Esophagus muscularis mucosa (tissue), 4 donors: ENCODE measurements around the gene MARCHF7. TPM values are rescaled to one million over a fixed set of nuclear protein-coding genes. Genes with fewer than 3 reads are reported as not detected.
"Not testable (repeated sequence)": the region's sequence is repeated elsewhere in the genome, so short reads cannot be mapped to it uniquely, and the experiment has no call there.

ENCODE experiments used
- DNase-seq: peaks from one replicate; pipeline ENCODE4 v3.0.0-alpha.2; 2017; ENCODE audit errors: extremely low spot score
- H3K27ac ChIP-seq, 4 donors: fragments of 200-600 bp; sonication (generic); replicated peaks in 1 of 4; 1 replicate in 3 of 4; 2 replicates in 1 of 4; pipeline ENCODE4 v1.5.1; 2016 to 2019; ENCODE audit warnings: mild to moderate bottlenecking in 1 of 4
- H3K27me3 ChIP-seq, 4 donors: fragments of 200-600 bp; sonication (generic); one replicate each; pipeline versions ENCODE4 v1.5.1 to v1.6.0; 2016 to 2019
- H3K36me3 ChIP-seq, 4 donors: fragments of 200-600 bp; sonication (generic); one replicate each; pipeline ENCODE4 v1.5.1; 2016 to 2019
- H3K4me1 ChIP-seq, 4 donors: fragments of 200-600 bp; sonication (generic); one replicate each; pipeline ENCODE4 v1.5.1; 2016 to 2019
- H3K4me3 ChIP-seq, 4 donors: fragments of 200-600 bp; sonication (generic); 1 replicate in 2 of 4; 2 replicates in 2 of 4; pipeline ENCODE4 v1.5.1; 2016 to 2019; ENCODE audit warnings: mild to moderate bottlenecking in 4 of 4, moderate library complexity in 1 of 4
- H3K9me3 ChIP-seq, 4 donors: fragments of 200-600 bp; sonication (generic); 1 replicate in 3 of 4; 2 replicates in 1 of 4; pipeline ENCODE4 v1.5.1; 2016 to 2019
- EP300 ChIP-seq: sonication (generic); formaldehyde crosslinking; IDR thresholded peaks from one replicate; pipeline ENCODE4 v1.6.1; 2017; ENCODE audit warnings: antibody characterized with exemption
- POLR2A ChIP-seq: fragments of 450-650 bp; IDR thresholded peaks from one replicate; pipeline ENCODE4 v1.6.1; 2017; ENCODE audit warnings: antibody characterized with exemption, moderate library complexity, mild to moderate bottlenecking, low read depth
- POLR2AphosphoS5 ChIP-seq, 2 donors: sonication (generic); formaldehyde crosslinking; IDR thresholded peaks; one replicate each; pipeline ENCODE4 v1.6.1; 2017; ENCODE audit warnings: antibody characterized with exemption in 2 of 2
- WGBS: methylation state at CpG from one replicate; pipeline ENCODE4 v1.1.5; 2018; 5-methylcytosine and 5-hydroxymethylcytosine counted together
- intact Hi-C: fragments of 100-400 bp; cut with DNase I; formaldehyde crosslinking; loops from one replicate; pipeline ENCODE4 v1.15.1; 2023
- total RNA-seq, 4 donors: library from RNA; depleted of rRNA; stranded (reverse); fragments of >200 nt; gene quantifications; one replicate each; pipeline versions ENCODE4 v1.1.0 to v1.2.1, GENCODE V29; 2016
- TF ChIP-seq, protein P1 (sequence below), 3 experiments: fragments of 200-600 bp in 2 of 3; fragments of 450-650 bp in 1 of 3; sonication (generic) in 2 of 3; IDR thresholded peaks; one replicate each; pipeline ENCODE4 v1.5.1; 2017 to 2019; ENCODE audit warnings: antibody characterized with exemption in 3 of 3, mild to moderate bottlenecking in 2 of 3, moderate library complexity in 1 of 3

The MARCHF7 gene
- total RNA-seq, 4 donors from 2014 or later: 60.1 to 101 (median 89.4) TPM

DNA sequence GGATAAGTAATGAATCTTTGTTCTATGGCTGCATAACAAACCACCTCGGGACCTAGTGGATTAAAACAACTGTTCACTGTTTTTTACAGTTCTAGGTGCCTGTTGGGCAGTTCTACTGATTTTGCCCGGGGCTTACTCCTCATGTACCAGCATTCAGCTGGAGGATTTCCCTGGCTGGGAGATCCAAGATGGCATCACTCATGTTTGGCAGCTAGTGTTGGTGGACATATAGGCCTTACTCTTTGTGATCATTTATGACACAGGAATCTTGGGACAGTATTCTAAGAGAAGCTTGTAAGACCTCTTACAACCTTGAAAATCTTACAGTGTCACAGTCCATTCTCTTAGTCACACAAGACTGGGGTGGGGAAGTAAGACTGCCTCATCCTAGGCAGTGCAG lies 4.6 kb downstream of the MARCHF7 start:
- Histone ChIP-seq H3K27ac (no peak overlapping the region), H3K27me3 (no peaks in the 10 kb centered on the region), H3K4me1 (peaks cover 68 to 80% (median 78%) of the 10 kb centered on the region in 4 donors), H3K4me3 (no peak overlapping the region), H3K9me3 (no peaks in the 10 kb centered on the region), H3K36me3 (peaks cover 8 to 46% (median 34%) of the 10 kb centered on the region in 4 donors)
- WGBS: 92% methylated on average over 2 of the region's 2 CpGs
- intact Hi-C loops: no loop called here
- no peak for DNase-seq
- TF ChIP-seq POLR2AphosphoS5 (IDR thresholded peaks at IDR 0.05): no peak
- TF ChIP-seq, protein P1, sequence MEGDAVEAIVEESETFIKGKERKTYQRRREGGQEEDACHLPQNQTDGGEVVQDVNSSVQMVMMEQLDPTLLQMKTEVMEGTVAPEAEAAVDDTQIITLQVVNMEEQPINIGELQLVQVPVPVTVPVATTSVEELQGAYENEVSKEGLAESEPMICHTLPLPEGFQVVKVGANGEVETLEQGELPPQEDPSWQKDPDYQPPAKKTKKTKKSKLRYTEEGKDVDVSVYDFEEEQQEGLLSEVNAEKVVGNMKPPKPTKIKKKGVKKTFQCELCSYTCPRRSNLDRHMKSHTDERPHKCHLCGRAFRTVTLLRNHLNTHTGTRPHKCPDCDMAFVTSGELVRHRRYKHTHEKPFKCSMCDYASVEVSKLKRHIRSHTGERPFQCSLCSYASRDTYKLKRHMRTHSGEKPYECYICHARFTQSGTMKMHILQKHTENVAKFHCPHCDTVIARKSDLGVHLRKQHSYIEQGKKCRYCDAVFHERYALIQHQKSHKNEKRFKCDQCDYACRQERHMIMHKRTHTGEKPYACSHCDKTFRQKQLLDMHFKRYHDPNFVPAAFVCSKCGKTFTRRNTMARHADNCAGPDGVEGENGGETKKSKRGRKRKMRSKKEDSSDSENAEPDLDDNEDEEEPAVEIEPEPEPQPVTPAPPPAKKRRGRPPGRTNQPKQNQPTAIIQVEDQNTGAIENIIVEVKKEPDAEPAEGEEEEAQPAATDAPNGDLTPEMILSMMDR (IDR thresholded peaks at IDR 0.05): no peak

DNA sequence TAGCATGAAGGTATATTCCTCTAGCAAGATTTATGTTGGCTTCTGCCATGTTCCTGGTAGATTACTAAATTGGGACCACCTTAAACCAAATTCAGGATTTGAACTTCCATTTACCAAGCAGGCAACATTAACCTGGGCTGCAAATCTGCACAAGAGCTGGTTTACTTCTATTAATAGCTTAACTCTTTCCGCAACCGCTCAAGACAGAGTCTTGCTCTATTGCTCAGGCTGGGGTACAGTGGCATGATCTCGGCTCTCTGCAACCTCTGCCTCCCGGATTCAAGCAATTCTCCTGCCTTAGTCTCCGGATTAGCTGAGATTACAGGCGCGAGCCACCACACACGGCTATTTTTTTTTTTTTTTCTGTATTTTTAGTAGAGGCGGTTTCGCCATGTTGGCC lies 8.4 kb downstream of the MARCHF7 start:
- no peaks in the 10 kb centered on the region for H3K27me3 ChIP-seq
- 94% methylated on average over 10 of the region's 10 CpGs for WGBS
- TF ChIP-seq EP300 (no peak), POLR2AphosphoS5 (IDR thresholded peaks at IDR 0.05) (no peak), POLR2A (no peak)
- TF ChIP-seq, protein P1 (IDR thresholded peaks at IDR 0.05): no peak
- intact Hi-C loops: no loop called here
- no peak overlapping the region for H3K4me3 ChIP-seq
- no peaks in the 10 kb centered on the region for H3K9me3 ChIP-seq
- H3K27ac ChIP-seq: no peak overlapping the region
- peaks cover 8 to 39% (median 32%) of the 10 kb centered on the region in 4 donors for H3K36me3 ChIP-seq
- peaks cover 71 to 82% (median 74%) of the 10 kb centered on the region in 4 donors for H3K4me1 ChIP-seq
- no peak for DNase-seq

DNA sequence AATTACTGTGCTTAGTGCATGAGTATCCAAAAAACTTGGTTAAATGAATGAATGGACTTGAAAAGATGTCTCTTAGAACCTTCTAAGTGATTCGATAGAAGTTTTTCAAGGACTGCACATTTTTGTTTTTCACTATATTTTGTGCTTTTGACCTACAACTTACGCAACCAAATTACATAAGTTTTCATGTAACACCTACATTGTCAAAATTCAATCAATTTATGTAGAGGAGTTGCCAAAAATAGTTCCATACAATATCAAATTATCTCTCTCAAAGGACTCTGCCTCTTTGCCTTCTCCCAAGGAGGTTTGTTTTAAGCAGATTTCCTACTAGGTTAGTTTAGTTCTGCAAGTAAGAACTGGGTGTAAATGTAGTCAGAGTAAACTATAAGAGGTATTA lies 10.3 kb downstream of the MARCHF7 start:
- H3K27ac ChIP-seq: no peak overlapping the region
- peaks cover 53 to 66% (median 60%) of the 10 kb centered on the region in 4 donors for H3K4me1 ChIP-seq
- intact Hi-C loops: no loop called here
- no peak for DNase-seq
- 93% methylated on average over 2 of the region's 2 CpGs for WGBS
- H3K27me3 ChIP-seq: no peaks in the 10 kb centered on the region
- H3K36me3 ChIP-seq: peaks cover 8 to 20% (median 17%) of the 10 kb centered on the region in 4 donors
- no peak overlapping the region for H3K4me3 ChIP-seq
- no peaks in the 10 kb centered on the region for H3K9me3 ChIP-seq
- TF ChIP-seq POLR2A: no peak
- no peak for TF ChIP-seq POLR2AphosphoS5 (IDR thresholded peaks at IDR 0.05)
- TF ChIP-seq, protein P1 (IDR thresholded peaks at IDR 0.05): no peak
- no peak for TF ChIP-seq EP300

DNA sequence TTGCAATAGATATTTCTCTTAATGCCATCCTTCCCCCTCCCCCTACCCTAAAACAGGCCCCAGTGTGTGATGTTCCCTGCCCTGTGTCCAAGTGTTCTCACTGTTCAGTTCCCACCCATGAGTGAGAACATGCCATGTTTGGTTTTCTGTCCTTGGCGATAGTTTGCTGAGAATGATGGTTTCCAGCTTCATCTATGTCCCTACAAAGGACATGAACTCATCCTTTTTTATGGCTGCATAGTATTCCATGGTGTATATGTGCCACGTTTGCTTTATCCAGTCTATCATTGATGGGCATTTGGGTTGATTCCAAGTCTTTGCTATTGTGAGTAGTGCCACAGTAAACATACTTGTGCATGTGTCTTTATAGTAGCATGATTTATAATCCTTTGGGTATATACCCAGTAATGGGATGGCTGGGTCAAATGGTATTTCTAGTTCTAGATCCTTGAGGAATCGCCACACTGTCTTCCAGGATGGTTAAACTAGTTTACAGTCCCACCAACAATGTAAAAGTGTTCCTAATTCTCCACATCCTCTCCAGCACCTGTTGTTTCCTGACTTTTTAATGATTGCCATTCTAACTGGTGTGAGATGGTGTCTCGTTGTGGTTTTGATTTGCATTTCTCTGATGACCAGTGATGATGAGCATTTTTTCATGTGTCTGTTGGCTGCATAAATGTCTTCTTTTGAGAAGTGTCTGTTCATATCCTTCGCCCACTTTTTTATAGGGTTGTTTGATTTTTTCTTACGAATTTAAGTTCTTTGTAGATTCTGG lies 12.7 kb downstream of the MARCHF7 start:
- H3K27me3 ChIP-seq, H3K27ac ChIP-seq, H3K4me3 ChIP-seq, intact Hi-C loops, H3K9me3 ChIP-seq, DNase-seq: not testable (repeated sequence)
- 97% methylated on average over 5 of the region's 6 CpGs for WGBS
- Histone ChIP-seq H3K4me1 (peaks cover 31 to 58% (median 50%) of the 10 kb centered on the region in 4 donors), H3K36me3 (peaks cover 4 to 17% (median 16%) of the 10 kb centered on the region in 4 donors)

DNA sequence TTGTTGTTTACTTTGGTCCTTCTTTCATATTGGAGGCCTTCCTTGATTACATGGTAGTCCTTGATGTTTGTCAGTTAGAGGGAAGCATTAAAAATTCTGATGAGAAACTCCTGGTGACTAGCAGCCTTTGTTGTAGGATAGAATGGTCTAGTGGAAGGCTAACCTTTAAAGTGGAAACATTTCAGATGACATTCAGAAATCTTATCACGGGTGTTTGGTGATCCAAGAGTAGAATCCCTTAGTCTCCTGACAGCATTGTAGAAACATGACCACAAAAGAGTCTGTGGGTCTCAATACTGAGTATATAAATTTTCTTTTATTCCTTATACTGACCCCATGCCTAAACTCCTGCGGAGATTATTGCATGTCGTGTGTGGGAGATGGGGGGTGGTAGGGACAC lies 13.4 kb downstream of the MARCHF7 start:
- H3K4me3 ChIP-seq: no peak overlapping the region
- WGBS: 93% methylated on average over 3 of the region's 3 CpGs

More for the DNA sequence above, 13.4 kb downstream of the MARCHF7 start:
- no peak for DNase-seq
- intact Hi-C loops: no loop called here
- TF ChIP-seq EP300: no peak
- TF ChIP-seq POLR2A: no peak
- TF ChIP-seq, protein P1 (IDR thresholded peaks at IDR 0.05): no peak
- TF ChIP-seq POLR2AphosphoS5 (IDR thresholded peaks at IDR 0.05): no peak
- Histone ChIP-seq H3K36me3 (peaks cover 0 to 18% (median 14%) of the 10 kb centered on the region in 4 donors), H3K27ac (no peak overlapping the region), H3K9me3 (no peaks in the 10 kb centered on the region), H3K27me3 (no peaks in the 10 kb centered on the region), H3K4me1 (peaks cover 27 to 53% (median 45%) of the 10 kb centered on the region in 4 donors)
